SH-SY5Y (cell line): ENCODE data around the gene ELMOD3.

Source experiments
- GATA2 ChIP-seq: IDR thresholded peaks from 2 replicates; pipeline ENCODE4 v1.6.1; 2011; ENCODE audit warnings: mild to moderate bottlenecking, low read depth, low read length
- GATA3 ChIP-seq: IDR thresholded peaks from 2 replicates; pipeline ENCODE4 v1.6.1; 2011; ENCODE audit warnings: low read depth, mild to moderate bottlenecking, low read length, moderate library complexity

GRCh38 chr2:85329181-85329651 is 25.4 kb upstream of the ELMOD3 start:
- TF ChIP-seq GATA2 (no peak), GATA3 (no peak)
